ENCODE measurements around the gene ARPP19. TPM values are rescaled to one million over a fixed set of nuclear protein-coding genes. Genes with fewer than 3 reads are reported as not detected.

ARPP19 gene
- total and polyA plus RNA-seq, 10 of the 15 experiments (the other 5 are each of a cell fraction or from before 2014, with no cell fraction given), result 77.2 to 167 (median 121) TPM

DNA sequence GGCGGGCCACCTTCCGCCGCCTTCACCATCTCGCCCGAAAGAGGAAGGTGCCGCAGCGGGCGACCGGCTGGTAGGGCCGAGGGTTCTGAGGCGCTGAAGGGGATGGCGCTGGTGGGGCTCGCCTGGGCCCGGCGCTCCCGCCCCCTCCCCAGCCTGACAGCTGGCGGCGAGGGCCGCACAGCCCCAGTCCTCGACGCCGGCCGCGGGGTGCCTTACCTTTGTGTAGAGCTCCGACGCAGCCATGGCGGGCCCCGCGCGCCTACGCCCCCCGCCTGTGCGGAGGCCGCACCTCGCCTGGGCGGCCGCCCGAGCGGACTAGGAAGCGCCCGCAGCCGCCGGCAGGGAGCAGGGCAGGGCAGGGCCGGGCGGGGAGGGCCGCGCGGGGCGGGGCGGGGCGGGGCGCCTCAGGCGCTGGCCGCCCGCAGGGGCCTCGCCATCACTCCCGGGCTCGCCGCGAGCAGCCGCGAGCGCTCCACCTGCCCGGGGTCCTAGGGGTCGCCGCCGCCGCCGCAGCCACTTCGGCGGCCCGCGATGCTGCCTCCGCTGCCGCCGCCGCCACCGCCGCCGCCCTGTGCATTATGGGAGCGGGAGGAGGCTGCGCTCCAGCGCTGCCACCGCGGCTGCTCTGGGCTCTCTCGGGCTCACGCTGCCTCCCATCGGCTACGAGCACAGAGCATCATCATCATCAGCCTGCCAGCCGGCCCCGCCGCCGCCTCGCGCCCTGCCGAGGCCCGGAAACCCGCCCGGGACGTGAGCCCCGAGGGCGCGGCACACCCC is 40.1 kb downstream of the ARPP19 start, which contains the start of gene MYO5A (continued):
- peak; percentile 37; the same call in 1 of the 2 replicates for TF ChIP-seq ZNF207 (IDR thresholded peaks at IDR 0.05; ENCODE audit: borderline replicate concordance)
- TF ChIP-seq SREBF1 (IDR thresholded peaks at IDR 0.05; ENCODE audit: low read length), result no peak
- TF ChIP-seq NR2C1 (IDR thresholded peaks at IDR 0.05), result no peak
- no peak for TF ChIP-seq POLR2AphosphoS5 (IDR thresholded peaks at IDR 0.05; ENCODE audit: low read length)
- TF ChIP-seq TCF7 (IDR thresholded peaks at IDR 0.05; ENCODE audit: borderline replicate concordance), result no peak
- TF ChIP-seq ZBED1 (IDR thresholded peaks at IDR 0.05; ENCODE audit: borderline replicate concordance), result no peak
- TF ChIP-seq, protein P1, sequence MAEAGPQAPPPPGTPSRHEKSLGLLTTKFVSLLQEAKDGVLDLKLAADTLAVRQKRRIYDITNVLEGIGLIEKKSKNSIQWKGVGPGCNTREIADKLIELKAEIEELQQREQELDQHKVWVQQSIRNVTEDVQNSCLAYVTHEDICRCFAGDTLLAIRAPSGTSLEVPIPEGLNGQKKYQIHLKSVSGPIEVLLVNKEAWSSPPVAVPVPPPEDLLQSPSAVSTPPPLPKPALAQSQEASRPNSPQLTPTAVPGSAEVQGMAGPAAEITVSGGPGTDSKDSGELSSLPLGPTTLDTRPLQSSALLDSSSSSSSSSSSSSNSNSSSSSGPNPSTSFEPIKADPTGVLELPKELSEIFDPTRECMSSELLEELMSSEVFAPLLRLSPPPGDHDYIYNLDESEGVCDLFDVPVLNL (IDR thresholded peaks at IDR 0.05; ENCODE audit: low read depth, low read length), result no peak
- peak; percentile 65 for TF ChIP-seq IKZF1 (conservative IDR thresholded peaks at IDR 0.05)
- TF ChIP-seq PAX5 (IDR thresholded peaks at IDR 0.05; ENCODE audit: borderline replicate concordance, low read depth, low read length), result peak; percentile 33; the same call in 1 of the 2 replicates
- TF ChIP-seq RBBP5 (conservative IDR thresholded peaks at IDR 0.05), result no peak
- TF ChIP-seq JUND (IDR thresholded peaks at IDR 0.05; ENCODE audit: low read depth, low read length), result no peak
- TF ChIP-seq CHD4 (IDR thresholded peaks at IDR 0.05), result no peak
- peak; percentile 73 for TF ChIP-seq RELA (IDR thresholded peaks at IDR 0.05; ENCODE audit: borderline replicate concordance, partially characterized antibody)
- TF ChIP-seq, protein P2, sequence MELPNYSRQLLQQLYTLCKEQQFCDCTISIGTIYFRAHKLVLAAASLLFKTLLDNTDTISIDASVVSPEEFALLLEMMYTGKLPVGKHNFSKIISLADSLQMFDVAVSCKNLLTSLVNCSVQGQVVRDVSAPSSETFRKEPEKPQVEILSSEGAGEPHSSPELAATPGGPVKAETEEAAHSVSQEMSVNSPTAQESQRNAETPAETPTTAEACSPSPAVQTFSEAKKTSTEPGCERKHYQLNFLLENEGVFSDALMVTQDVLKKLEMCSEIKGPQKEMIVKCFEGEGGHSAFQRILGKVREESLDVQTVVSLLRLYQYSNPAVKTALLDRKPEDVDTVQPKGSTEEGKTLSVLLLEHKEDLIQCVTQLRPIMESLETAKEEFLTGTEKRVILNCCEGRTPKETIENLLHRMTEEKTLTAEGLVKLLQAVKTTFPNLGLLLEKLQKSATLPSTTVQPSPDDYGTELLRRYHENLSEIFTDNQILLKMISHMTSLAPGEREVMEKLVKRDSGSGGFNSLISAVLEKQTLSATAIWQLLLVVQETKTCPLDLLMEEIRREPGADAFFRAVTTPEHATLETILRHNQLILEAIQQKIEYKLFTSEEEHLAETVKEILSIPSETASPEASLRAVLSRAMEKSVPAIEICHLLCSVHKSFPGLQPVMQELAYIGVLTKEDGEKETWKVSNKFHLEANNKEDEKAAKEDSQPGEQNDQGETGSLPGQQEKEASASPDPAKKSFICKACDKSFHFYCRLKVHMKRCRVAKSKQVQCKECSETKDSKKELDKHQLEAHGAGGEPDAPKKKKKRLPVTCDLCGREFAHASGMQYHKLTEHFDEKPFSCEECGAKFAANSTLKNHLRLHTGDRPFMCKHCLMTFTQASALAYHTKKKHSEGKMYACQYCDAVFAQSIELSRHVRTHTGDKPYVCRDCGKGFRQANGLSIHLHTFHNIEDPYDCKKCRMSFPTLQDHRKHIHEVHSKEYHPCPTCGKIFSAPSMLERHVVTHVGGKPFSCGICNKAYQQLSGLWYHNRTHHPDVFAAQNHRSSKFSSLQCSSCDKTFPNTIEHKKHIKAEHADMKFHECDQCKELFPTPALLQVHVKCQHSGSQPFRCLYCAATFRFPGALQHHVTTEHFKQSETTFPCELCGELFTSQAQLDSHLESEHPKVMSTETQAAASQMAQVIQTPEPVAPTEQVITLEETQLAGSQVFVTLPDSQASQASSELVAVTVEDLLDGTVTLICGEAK (IDR thresholded peaks at IDR 0.05; ENCODE audit: borderline replicate concordance), result no peak
- no peak for TF ChIP-seq ZNF384 (IDR thresholded peaks at IDR 0.05; ENCODE audit: borderline replicate concordance, low read depth, low read length)
- TF ChIP-seq, protein P3, sequence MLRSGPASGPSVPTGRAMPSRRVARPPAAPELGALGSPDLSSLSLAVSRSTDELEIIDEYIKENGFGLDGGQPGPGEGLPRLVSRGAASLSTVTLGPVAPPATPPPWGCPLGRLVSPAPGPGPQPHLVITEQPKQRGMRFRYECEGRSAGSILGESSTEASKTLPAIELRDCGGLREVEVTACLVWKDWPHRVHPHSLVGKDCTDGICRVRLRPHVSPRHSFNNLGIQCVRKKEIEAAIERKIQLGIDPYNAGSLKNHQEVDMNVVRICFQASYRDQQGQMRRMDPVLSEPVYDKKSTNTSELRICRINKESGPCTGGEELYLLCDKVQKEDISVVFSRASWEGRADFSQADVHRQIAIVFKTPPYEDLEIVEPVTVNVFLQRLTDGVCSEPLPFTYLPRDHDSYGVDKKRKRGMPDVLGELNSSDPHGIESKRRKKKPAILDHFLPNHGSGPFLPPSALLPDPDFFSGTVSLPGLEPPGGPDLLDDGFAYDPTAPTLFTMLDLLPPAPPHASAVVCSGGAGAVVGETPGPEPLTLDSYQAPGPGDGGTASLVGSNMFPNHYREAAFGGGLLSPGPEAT (IDR thresholded peaks at IDR 0.05; ENCODE audit: low read depth), result no peak
- 0 out of 2 replicates have a peak, but pooled peaks have one; percentile 1 for TF ChIP-seq SMC3 (IDR thresholded peaks at IDR 0.05; ENCODE audit: borderline replicate concordance, low read length)
- TF ChIP-seq CBX5 (IDR thresholded peaks at IDR 0.05; ENCODE audit: low read depth), result no peak
- TF ChIP-seq MTA2 (IDR thresholded peaks at IDR 0.05; ENCODE audit: low read depth), result no peak
- peak; percentile 78 for TF ChIP-seq YY1 (IDR thresholded peaks at IDR 0.05; ENCODE audit: low read depth, low read length)
- TF ChIP-seq MXI1 (IDR thresholded peaks at IDR 0.05; ENCODE audit: low read depth, low read length), result no peak
- no peak for TF ChIP-seq ESRRA (IDR thresholded peaks at IDR 0.05; ENCODE audit: low read length)
- TF ChIP-seq MTA3 (IDR thresholded peaks at IDR 0.05; ENCODE audit: borderline replicate concordance, low read length), result no peak
- TF ChIP-seq BACH1 (IDR thresholded peaks at IDR 0.05; ENCODE audit: borderline replicate concordance), result 0 out of 2 replicates have a peak, but pooled peaks have one; percentile 23
- peak; percentile 87 for TF ChIP-seq SMARCA5 (IDR thresholded peaks at IDR 0.05)

All from GM12878 (cell line).